MG63 (cell line): ENCODE data around the gene SFRP5. TPM values are rescaled to one million over a fixed set of nuclear protein-coding genes. Genes with fewer than 3 reads are reported as not detected.

Experiments used
- DNase-seq: peaks from one replicate; pipeline ENCODE4 v3.0.0-alpha.2; 2020
- H3K27me3 ChIP-seq: fragments of 250-450 bp; sonication (Bioruptor Pico); 2 replicates; pipeline ENCODE4 v1.5.1; 2020; ENCODE audit warnings: mild to moderate bottlenecking, moderate library complexity
- H3K36me3 ChIP-seq: fragments of 250-450 bp; sonication (Bioruptor Pico); 2 replicates; pipeline ENCODE4 v1.5.1; 2020; ENCODE audit warnings: mild to moderate bottlenecking, moderate library complexity
- H3K4me3 ChIP-seq: fragments of 250-450 bp; sonication (Bioruptor Pico); 2 replicates; pipeline ENCODE4 v1.5.1; 2020; ENCODE audit warnings: mild to moderate bottlenecking, moderate library complexity
- H3K9me3 ChIP-seq: fragments of 250-450 bp; sonication (Bioruptor Pico); 2 replicates; pipeline ENCODE4 v1.5.1; 2020; ENCODE audit warnings: mild to moderate bottlenecking, moderate library complexity
- total RNA-seq: library from RNA; depleted of rRNA; stranded (reverse); fragments of >200 nt; shearing (Covaris generic); gene quantifications from 2 replicates; pipeline ENCODE4 v1.2.3, GENCODE V29; 2014; ENCODE audit warnings: low replicate concordance

SFRP5 gene
- total RNA-seq, 1 experiment from 2014 or later: not detected

GRCh38 chr10:97791824-97792721 is 20.3 kb upstream of the SFRP5 start:
- H3K27me3 ChIP-seq: no peaks in the 10 kb centered on the region
- peak; percentile 43 for DNase-seq
- H3K36me3 ChIP-seq: no peaks in the 10 kb centered on the region
- no peaks in the 10 kb centered on the region for H3K9me3 ChIP-seq
- H3K4me3 ChIP-seq: no peak overlapping the region

- DNase-seq: no peak
- no peaks in the 10 kb centered on the region for H3K36me3 ChIP-seq
Measured at GRCh38 chr10:97789770-97790397, 18.1 kb upstream of the SFRP5 start.

GRCh38 chr10:97788552-97789442 is 17.0 kb upstream of the SFRP5 start:
- DNase-seq: no peak
- Histone ChIP-seq H3K9me3 (no peaks in the 10 kb centered on the region), H3K4me3 (no peak overlapping the region), H3K36me3 (no peaks in the 10 kb centered on the region), H3K27me3 (no peaks in the 10 kb centered on the region)

More at GRCh38 chr10:97789770-97790397, 18.1 kb upstream of the SFRP5 start:
- Histone ChIP-seq H3K27me3 (no peaks in the 10 kb centered on the region), H3K9me3 (no peaks in the 10 kb centered on the region), H3K4me3 (no peak overlapping the region)

GRCh38 chr10:97785731-97786130 is 13.9 kb upstream of the SFRP5 start:
- Histone ChIP-seq H3K27me3 (no peaks in the 10 kb centered on the region), H3K9me3 (no peaks in the 10 kb centered on the region), H3K4me3 (no peak overlapping the region), H3K36me3 (no peaks in the 10 kb centered on the region)
- no peak for DNase-seq

- Histone ChIP-seq H3K9me3 (no peaks in the 10 kb centered on the region), H3K27me3 (no peaks in the 10 kb centered on the region), H3K36me3 (no peaks in the 10 kb centered on the region), H3K4me3 (no peak overlapping the region)
- no peak for DNase-seq
Measured at GRCh38 chr10:97785231-97785630, 13.4 kb upstream of the SFRP5 start.

GRCh38 chr10:97784200-97784810 is 12.5 kb upstream of the SFRP5 start:
- Histone ChIP-seq H3K27me3 (no peaks in the 10 kb centered on the region), H3K9me3 (no peaks in the 10 kb centered on the region), H3K36me3 (no peaks in the 10 kb centered on the region), H3K4me3 (no peak overlapping the region)
- no peak for DNase-seq

- Histone ChIP-seq H3K4me3 (no peak overlapping the region), H3K36me3 (no peaks in the 10 kb centered on the region), H3K27me3 (no peaks in the 10 kb centered on the region), H3K9me3 (no peaks in the 10 kb centered on the region)
- DNase-seq: no peak
Measured at GRCh38 chr10:97782455-97783228, 10.8 kb upstream of the SFRP5 start.

GRCh38 chr10:97781618-97782331 is 10.0 kb upstream of the SFRP5 start:
- Histone ChIP-seq H3K4me3 (no peak overlapping the region), H3K27me3 (no peaks in the 10 kb centered on the region), H3K36me3 (no peaks in the 10 kb centered on the region), H3K9me3 (no peaks in the 10 kb centered on the region)
- no peak for DNase-seq

GRCh38 chr10:97780841-97781617 is 9.2 kb upstream of the SFRP5 start:
- Histone ChIP-seq H3K27me3 (no peaks in the 10 kb centered on the region), H3K9me3 (no peaks in the 10 kb centered on the region), H3K36me3 (no peaks in the 10 kb centered on the region), H3K4me3 (no peak overlapping the region)
- DNase-seq: peak; percentile 19

- Histone ChIP-seq H3K27me3 (no peaks in the 10 kb centered on the region), H3K4me3 (no peak overlapping the region), H3K36me3 (no peaks in the 10 kb centered on the region), H3K9me3 (no peaks in the 10 kb centered on the region)
- no peak for DNase-seq
Measured at GRCh38 chr10:97779975-97780374, 8.2 kb upstream of the SFRP5 start.

- DNase-seq: no peak
- H3K27me3 ChIP-seq: no peaks in the 10 kb centered on the region
- H3K36me3 ChIP-seq: no peaks in the 10 kb centered on the region
- H3K4me3 ChIP-seq: no peak overlapping the region
- no peaks in the 10 kb centered on the region for H3K9me3 ChIP-seq
Measured at GRCh38 chr10:97779492-97779891, 7.7 kb upstream of the SFRP5 start.

GRCh38 chr10:97778452-97779302 is 6.9 kb upstream of the SFRP5 start:
- H3K9me3 ChIP-seq: no peaks in the 10 kb centered on the region
- no peak overlapping the region for H3K4me3 ChIP-seq
- H3K27me3 ChIP-seq: no peaks in the 10 kb centered on the region
- DNase-seq: no peak
- H3K36me3 ChIP-seq: no peaks in the 10 kb centered on the region

GRCh38 chr10:97777143-97777542 is 5.3 kb upstream of the SFRP5 start:
- Histone ChIP-seq H3K4me3 (no peak overlapping the region), H3K36me3 (no peaks in the 10 kb centered on the region), H3K27me3 (peaks cover 10% of the 10 kb centered on the region; the same call in 1 of the 2 replicates), H3K9me3 (no peaks in the 10 kb centered on the region)
- DNase-seq: no peak

GRCh38 chr10:97774811-97775294 is 3.1 kb upstream of the SFRP5 start:
- H3K27me3 ChIP-seq: peaks cover 24% of the 10 kb centered on the region

More at GRCh38 chr10:97774811-97775294, 3.1 kb upstream of the SFRP5 start:
- H3K9me3 ChIP-seq: no peaks in the 10 kb centered on the region
- no peak for DNase-seq
- no peaks in the 10 kb centered on the region for H3K36me3 ChIP-seq
- no peak overlapping the region for H3K4me3 ChIP-seq
